GM12878 (cell line): Measurements from ENCODE around the gene MAPK8. TPM values are rescaled to one million over a fixed set of nuclear protein-coding genes. Genes with fewer than 3 reads are reported as not detected.

Experiments used
- ATAC-seq: fragments of 200-7000 bp; cut with Tn5 transposase; 3 replicates; pipeline ENCODE4 v1.9.1; 2020; ENCODE audit warnings: mild to moderate bottlenecking, moderate library complexity
- BruUV-seq: library from RNA; stranded (reverse); fragments of 400-500 nt; replicated peaks from 2 replicates; lab custom pipeline; 2021; lab: Mats Ljungman, UMichigan
- CTCF ChIA-PET: fragments of 300-600 bp; sonication (Branson Sonifier 250); formaldehyde crosslinking; extraction: SDS; loops from one replicate; lab custom pipeline; 2021; ENCODE audit warnings: inconsistent platforms; lab: Yijun Ruan, JAX
- POLR2A ChIA-PET: fragments of 350-600 bp; formaldehyde crosslinking; extraction: SDS; loops from one replicate; lab custom pipeline; 2021; ENCODE audit warnings: inconsistent platforms; lab: Charles Lee
- RAD21 ChIA-PET: fragments of 300-600 bp; sonication (Branson Sonifier 250); formaldehyde crosslinking; loops from one replicate; lab custom pipeline; 2023; ENCODE audit warnings: antibody characterized with exemption; ENCODE audit not compliant: unreplicated experiment; lab: Charles Lee
- SMC1A ChIA-PET: fragments of 300-600 bp; sonication (Branson Sonifier 250); formaldehyde crosslinking; loops from one replicate; lab custom pipeline; 2023; ENCODE audit not compliant: unreplicated experiment, uncharacterized antibody; lab: Charles Lee
- DNase-seq: peaks from one replicate; pipeline ENCODE4 v3.0.0-alpha.2; 2011; ENCODE audit warnings: low read depth, low spot score
- FAIRE-seq: peaks from 3 replicates; lab custom pipeline; 2011; peaks lifted over from hg19 to GRCh38; lab: Jason Lieb, UNC
- H2AFZ ChIP-seq: 2 replicates; pipeline ENCODE4 v1.6.0; 2011; ENCODE audit warnings: low read depth, low read length, control low read depth; ENCODE audit not compliant: control insufficient read depth
- H3K27ac ChIP-seq: 2 replicates; pipeline ENCODE4 v1.5.1; 2011; ENCODE audit warnings: control low read depth; ENCODE audit not compliant: control insufficient read depth, insufficient read depth
- H3K27me3 ChIP-seq, 2 experiments: replicated peaks in 1 of 2; 2 replicates each; pipeline versions ENCODE4 v1.6.0 to v1.6.1; 2011; ENCODE audit warnings: low read length in 1 of 2; ENCODE audit not compliant: control insufficient read depth in 2 of 2, insufficient read depth in 2 of 2
- H3K36me3 ChIP-seq, 2 experiments: 2 replicates each; pipeline ENCODE4 v1.5.1; 2011; ENCODE audit warnings: low read length in 1 of 2; ENCODE audit not compliant: control insufficient read depth in 2 of 2, insufficient read depth in 2 of 2
- H3K4me1 ChIP-seq: 2 replicates; pipeline ENCODE4 v1.6.1; 2011; ENCODE audit warnings: mild to moderate bottlenecking, low read length, moderate library complexity, mixed read lengths; ENCODE audit not compliant: control insufficient read depth, insufficient read depth
- H3K4me2 ChIP-seq: 2 replicates; pipeline ENCODE4 v1.6.0; 2011; ENCODE audit warnings: control low read depth; ENCODE audit not compliant: control insufficient read depth, insufficient read depth
- H3K4me3 ChIP-seq: fragments of 200-600 bp; sonication (generic); 2 replicates; pipeline ENCODE4 v1.5.1; 2016
- H3K79me2 ChIP-seq: 2 replicates; pipeline ENCODE4 v1.6.0; 2011; ENCODE audit warnings: low read length; ENCODE audit not compliant: control insufficient read depth, insufficient read depth
- H3K9ac ChIP-seq: 2 replicates; pipeline ENCODE4 v1.8.0; 2011; ENCODE audit warnings: low read length, control low read depth, mixed read lengths; ENCODE audit not compliant: control insufficient read depth, insufficient read depth
- H3K9me3 ChIP-seq: replicated peaks from 3 replicates; pipeline ENCODE4 v1.5.1; 2011; ENCODE audit warnings: mild to moderate bottlenecking, low read length; ENCODE audit not compliant: control insufficient read depth, insufficient read depth
- H4K20me1 ChIP-seq: 2 replicates; pipeline ENCODE4 v1.6.0; 2011; ENCODE audit not compliant: control insufficient read depth, insufficient read depth
- BCL11A ChIP-seq: IDR thresholded peaks from 2 replicates; pipeline ENCODE4 v1.6.1; 2011; ENCODE audit warnings: low read depth, low read length
- CREM ChIP-seq: IDR thresholded peaks from 2 replicates; pipeline ENCODE4 v1.6.1; 2014; ENCODE audit warnings: antibody characterized with exemption, low read depth
- JUNB ChIP-seq: IDR thresholded peaks from 2 replicates; pipeline ENCODE4 v1.6.1; 2016; ENCODE audit warnings: antibody characterized with exemption, mild to moderate bottlenecking
- LARP7 ChIP-seq: fragments of 450-650 bp; IDR thresholded peaks from 2 replicates; pipeline ENCODE4 v1.6.1; 2017; ENCODE audit warnings: mild to moderate bottlenecking
- NFIC ChIP-seq: IDR thresholded peaks from 2 replicates; pipeline ENCODE4 v1.6.1; 2012; ENCODE audit warnings: low read depth, mild to moderate bottlenecking, inconsistent platforms, low read length, moderate library complexity
- RFX5 ChIP-seq: IDR thresholded peaks from 2 replicates; pipeline ENCODE4 v1.6.1; 2011; ENCODE audit warnings: low read depth, low read length, improper control_type of control experiment
- RUNX3 ChIP-seq: IDR thresholded peaks from 2 replicates; pipeline ENCODE4 v1.6.1; 2012; ENCODE audit warnings: low read length, inconsistent platforms
- WGBS: methylation state at CpG from one replicate; pipeline ENCODE4 v1.1.6; 2016; ENCODE audit warnings: low lambda C conversion rate; ENCODE audit not compliant: insufficient replicate concordance, insufficient coverage; ENCODE audit errors: missing lambda C conversion rate; 5-methylcytosine and 5-hydroxymethylcytosine counted together
- in situ Hi-C: fragments of 300-500 bp; cut with MboI; formaldehyde crosslinking; loops from 9 replicates; pipeline ENCODE4 v1.14.3; 2018; ENCODE audit warnings: mixed read lengths
- intact Hi-C: fragments of 100-400 bp; cut with micrococcal nuclease; formaldehyde crosslinking; loops from one replicate; pipeline ENCODE4 v1.14.2; 2022; ENCODE audit not compliant: unreplicated experiment
- polyA plus RNA-seq, 11 experiments: library from polyadenylated mRNA; depleted of rRNA in 4 of 11; unstranded in 6 of 11; stranded (reverse) in 5 of 11; fragments of >200 nt; fragmentation: Nextera tagmentation in 4 of 11; fragmentation: Illumina TruSeq in 1 of 11; extraction: Ambion mirVana in 4 of 11; extraction: Trizol in 1 of 11; gene quantifications; 1 replicate in 1 of 11; 2 replicates in 10 of 11; pipeline versions ENCODE4 v1.2.1 to v1.2.3, GENCODE V29; 2011 to 2016; ENCODE audit warnings: inconsistent platforms in 2 of 11, missing spikeins in 2 of 11, low read depth in 1 of 11
- total RNA-seq, 4 experiments: library from RNA; depleted of rRNA in 3 of 4; stranded (reverse); fragments of >200 nt in 3 of 4; fragmentation: Illumina TruSeq in 1 of 4; extraction: Trizol in 1 of 4; gene quantifications; 2 replicates each; pipeline versions ENCODE4 v1.2.1 to v1.2.3, GENCODE V29; 2013 to 2021
- TF ChIP-seq, protein P1 (sequence below): fragments of 450-650 bp; IDR thresholded peaks from 2 replicates; pipeline ENCODE4 v1.6.1; 2016; ENCODE audit warnings: mild to moderate bottlenecking
- TF ChIP-seq, protein P2 (sequence below): IDR thresholded peaks from 2 replicates; pipeline ENCODE4 v1.6.1; 2012; ENCODE audit warnings: improper control_type of control experiment, low read depth, low read length; ENCODE audit not compliant: insufficient replicate concordance

Gene MAPK8
- total and polyA plus RNA-seq, 10 of the 15 experiments (the other 5 are each of a cell fraction or from before 2014, with no cell fraction given), result 3.9 to 102 (median 40.0) TPM

DNA sequence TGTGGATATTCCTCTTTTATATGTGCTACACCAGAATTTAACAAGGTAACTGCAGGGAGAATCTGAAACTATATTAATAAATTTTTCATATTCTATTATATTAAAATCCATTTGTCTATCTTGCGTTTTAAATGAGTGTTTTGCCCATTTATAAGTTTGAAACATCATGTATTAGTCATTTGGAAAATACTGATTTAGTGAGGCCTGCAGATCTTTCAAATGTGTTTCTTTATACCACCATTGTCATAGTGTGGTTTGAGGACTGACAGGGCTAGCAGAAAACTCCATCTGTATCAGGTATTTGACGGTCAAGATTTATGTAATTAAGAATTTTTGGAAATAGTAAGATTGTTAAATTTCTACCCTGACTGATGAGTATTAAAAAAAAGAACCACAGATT is 29.3 kb downstream of the MAPK8 start:
- ChIA-PET CTCF (interaction anchor here (3.0 kb wide), 1 partner anchor 27 kb away, joined by 20 read pairs; no protein-coding TSS in a partner anchor), RAD21 (interaction anchor here (0.8 to 1.0 kb wide), 3 partner anchors 10 to 25 kb away, joined by 3 read pairs; no protein-coding TSS in a partner anchor), SMC1A (interaction anchor here (0.8 to 1.3 kb wide), 5 partner anchors 10 to 57 kb away, joined by 3 to 9 read pairs (median 4); no protein-coding TSS in a partner anchor), POLR2A (no interaction called here)
- FAIRE-seq (no peak), DNase-seq (no peak), ATAC-seq (0 out of 3 replicates have a peak, but pooled peaks have one; percentile 10)
- no peaks in the 10 kb centered on the region for H3K27me3 ChIP-seq
- no peak overlapping the region for H2AFZ ChIP-seq
- in situ Hi-C loops, result no loop called here
- no peak overlapping the region for H3K27ac ChIP-seq
- no peaks in the 10 kb centered on the region for H3K79me2 ChIP-seq
- 63% methylated on average over 2 of the region's 2 CpGs for WGBS
- peaks cover 21% of the 10 kb centered on the region for H3K4me1 ChIP-seq
- no peak overlapping the region for H3K4me2 ChIP-seq
- TF ChIP-seq CREM (no peak), RUNX3 (peak; percentile 54; the same call in 1 of the 2 replicates), BCL11A (no peak), JUNB (peak; percentile 57), NFIC (peak; percentile 51; the same call in 1 of the 2 replicates), RFX5 (no peak), LARP7 (no peak)
- TF ChIP-seq, protein P1, sequence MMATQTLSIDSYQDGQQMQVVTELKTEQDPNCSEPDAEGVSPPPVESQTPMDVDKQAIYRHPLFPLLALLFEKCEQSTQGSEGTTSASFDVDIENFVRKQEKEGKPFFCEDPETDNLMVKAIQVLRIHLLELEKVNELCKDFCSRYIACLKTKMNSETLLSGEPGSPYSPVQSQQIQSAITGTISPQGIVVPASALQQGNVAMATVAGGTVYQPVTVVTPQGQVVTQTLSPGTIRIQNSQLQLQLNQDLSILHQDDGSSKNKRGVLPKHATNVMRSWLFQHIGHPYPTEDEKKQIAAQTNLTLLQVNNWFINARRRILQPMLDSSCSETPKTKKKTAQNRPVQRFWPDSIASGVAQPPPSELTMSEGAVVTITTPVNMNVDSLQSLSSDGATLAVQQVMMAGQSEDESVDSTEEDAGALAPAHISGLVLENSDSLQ, result 0 out of 2 replicates have a peak, but pooled peaks have one; percentile 6
- TF ChIP-seq, protein P2, sequence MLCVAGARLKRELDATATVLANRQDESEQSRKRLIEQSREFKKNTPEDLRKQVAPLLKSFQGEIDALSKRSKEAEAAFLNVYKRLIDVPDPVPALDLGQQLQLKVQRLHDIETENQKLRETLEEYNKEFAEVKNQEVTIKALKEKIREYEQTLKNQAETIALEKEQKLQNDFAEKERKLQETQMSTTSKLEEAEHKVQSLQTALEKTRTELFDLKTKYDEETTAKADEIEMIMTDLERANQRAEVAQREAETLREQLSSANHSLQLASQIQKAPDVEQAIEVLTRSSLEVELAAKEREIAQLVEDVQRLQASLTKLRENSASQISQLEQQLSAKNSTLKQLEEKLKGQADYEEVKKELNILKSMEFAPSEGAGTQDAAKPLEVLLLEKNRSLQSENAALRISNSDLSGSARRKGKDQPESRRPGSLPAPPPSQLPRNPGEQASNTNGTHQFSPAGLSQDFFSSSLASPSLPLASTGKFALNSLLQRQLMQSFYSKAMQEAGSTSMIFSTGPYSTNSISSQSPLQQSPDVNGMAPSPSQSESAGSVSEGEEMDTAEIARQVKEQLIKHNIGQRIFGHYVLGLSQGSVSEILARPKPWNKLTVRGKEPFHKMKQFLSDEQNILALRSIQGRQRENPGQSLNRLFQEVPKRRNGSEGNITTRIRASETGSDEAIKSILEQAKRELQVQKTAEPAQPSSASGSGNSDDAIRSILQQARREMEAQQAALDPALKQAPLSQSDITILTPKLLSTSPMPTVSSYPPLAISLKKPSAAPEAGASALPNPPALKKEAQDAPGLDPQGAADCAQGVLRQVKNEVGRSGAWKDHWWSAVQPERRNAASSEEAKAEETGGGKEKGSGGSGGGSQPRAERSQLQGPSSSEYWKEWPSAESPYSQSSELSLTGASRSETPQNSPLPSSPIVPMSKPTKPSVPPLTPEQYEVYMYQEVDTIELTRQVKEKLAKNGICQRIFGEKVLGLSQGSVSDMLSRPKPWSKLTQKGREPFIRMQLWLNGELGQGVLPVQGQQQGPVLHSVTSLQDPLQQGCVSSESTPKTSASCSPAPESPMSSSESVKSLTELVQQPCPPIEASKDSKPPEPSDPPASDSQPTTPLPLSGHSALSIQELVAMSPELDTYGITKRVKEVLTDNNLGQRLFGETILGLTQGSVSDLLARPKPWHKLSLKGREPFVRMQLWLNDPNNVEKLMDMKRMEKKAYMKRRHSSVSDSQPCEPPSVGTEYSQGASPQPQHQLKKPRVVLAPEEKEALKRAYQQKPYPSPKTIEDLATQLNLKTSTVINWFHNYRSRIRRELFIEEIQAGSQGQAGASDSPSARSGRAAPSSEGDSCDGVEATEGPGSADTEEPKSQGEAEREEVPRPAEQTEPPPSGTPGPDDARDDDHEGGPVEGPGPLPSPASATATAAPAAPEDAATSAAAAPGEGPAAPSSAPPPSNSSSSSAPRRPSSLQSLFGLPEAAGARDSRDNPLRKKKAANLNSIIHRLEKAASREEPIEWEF, result no peak
- no peaks in the 10 kb centered on the region; a peak in 1 of 4 replicates for H3K36me3 ChIP-seq
- H3K9ac ChIP-seq, result no peak overlapping the region
- intact Hi-C loops, result loop anchor here (2.0 kb wide), 2 partner anchors 29 to 57 kb away; partner anchors contain the start of gene MAPK8
- H3K4me3 ChIP-seq, result no peak overlapping the region
- peaks cover 9% of the 10 kb centered on the region; the same call in 2 of the 3 replicates for H3K9me3 ChIP-seq
- H4K20me1 ChIP-seq, result no peaks in the 10 kb centered on the region
- BruUV-seq, result no TSS peak
